ENCODE results near the gene UROD. TPM values are rescaled to one million over a fixed set of nuclear protein-coding genes. Genes with fewer than 3 reads are reported as not detected.

UROD gene
- total and polyA plus RNA-seq, 10 donors: 41.5 to 90.9 (median 67.5) TPM

DNA sequence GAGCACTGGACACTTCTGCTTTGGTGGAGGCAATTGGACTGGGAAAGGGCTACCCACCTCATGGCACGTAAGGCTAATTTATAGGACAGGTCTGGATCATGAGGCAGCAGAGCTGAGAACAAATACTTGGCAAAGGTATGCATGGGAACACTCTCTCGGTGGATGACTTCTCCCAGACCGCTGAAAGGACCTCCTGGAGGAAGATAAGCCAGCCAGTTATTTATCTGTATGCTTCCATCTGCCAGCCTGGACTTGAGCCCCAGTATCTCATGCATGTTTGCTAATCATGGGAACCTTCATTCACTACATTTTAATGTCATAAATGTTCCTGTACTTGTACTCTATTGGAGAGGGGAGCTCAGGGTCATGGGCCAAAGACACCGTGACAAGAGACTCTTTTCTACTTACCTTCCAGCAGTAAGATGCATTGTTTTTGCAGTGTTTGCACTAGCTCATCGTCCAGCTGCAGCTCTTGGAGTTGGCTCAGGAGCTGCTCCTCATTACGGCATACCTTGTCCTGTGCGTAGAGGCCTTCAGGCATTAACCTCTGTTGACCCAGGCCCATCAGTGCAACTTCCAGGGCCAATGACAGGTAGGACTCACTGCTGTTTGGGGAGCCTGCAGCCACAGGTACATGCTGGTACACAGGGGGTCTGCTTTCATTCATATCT is 23.7 kb downstream of the UROD start:
- 83 to 94% (median 93%) methylated on average over 7 of the region's 7 CpGs for WGBS, 5 donors
- DNase-seq: no peak
- Histone ChIP-seq H3K36me3 (peaks cover 0 to 15% (median 0%) of the 10 kb centered on the region in 6 donors), H3K27ac (no peak overlapping the region), H3K9me3 (no peaks in the 10 kb centered on the region), H3K27me3 (replicated peaks in 1 of 7) (no peaks in the 10 kb centered on the region), H3K4me3 (no peak overlapping the region), H3K4me1 (peaks cover 0 to 13% (median 0%) of the 10 kb centered on the region in 6 donors)
- TF ChIP-seq CTCF (IDR thresholded peaks at IDR 0.05 in 8 of 11, conservative IDR thresholded peaks at IDR 0.05 in 3 of 11): no peak
- TF ChIP-seq POLR2AphosphoS5 (IDR thresholded peaks at IDR 0.05): no peak
- no peak for TF ChIP-seq POLR2A (IDR thresholded peaks at IDR 0.05)
- intact Hi-C loops (cut with DNase I; ENCODE audit: low total_unique reads): no loop called here

DNA sequence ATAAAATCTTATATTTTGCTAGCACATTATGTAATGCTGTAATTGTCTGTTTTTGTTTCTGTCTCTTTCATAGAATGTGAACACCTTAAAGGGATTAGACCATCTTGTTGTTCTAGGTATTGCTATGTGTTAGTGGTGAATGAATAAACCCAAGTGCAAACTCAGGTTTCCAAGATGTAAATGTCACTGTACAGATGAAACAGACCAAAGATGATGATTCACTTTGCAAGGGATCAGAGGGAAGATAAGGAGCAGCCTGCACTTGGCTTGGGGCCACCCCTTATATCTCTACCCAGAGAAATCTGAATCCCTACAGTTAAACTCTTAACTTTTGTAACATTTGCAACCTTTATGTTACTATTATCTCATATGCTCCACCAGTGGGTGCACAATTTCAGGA is 25.4 kb downstream of the UROD start:
- no peak for DNase-seq
- peaks cover 0 to 13% (median 0%) of the 10 kb centered on the region in 6 donors for H3K4me1 ChIP-seq
- intact Hi-C loops (cut with DNase I; ENCODE audit: low total_unique reads): no loop called here
- H3K9me3 ChIP-seq: no peaks in the 10 kb centered on the region
- no peak for TF ChIP-seq POLR2A (IDR thresholded peaks at IDR 0.05)
- no peak for TF ChIP-seq POLR2AphosphoS5 (IDR thresholded peaks at IDR 0.05)
- no peak for TF ChIP-seq CTCF (IDR thresholded peaks at IDR 0.05 in 8 of 11, conservative IDR thresholded peaks at IDR 0.05 in 3 of 11)
- peaks cover 0 to 15% (median 0%) of the 10 kb centered on the region in 6 donors for H3K36me3 ChIP-seq
- H3K27ac ChIP-seq: no peak overlapping the region
- H3K27me3 ChIP-seq (replicated peaks in 1 of 7): no peaks in the 10 kb centered on the region
- no peak overlapping the region for H3K4me3 ChIP-seq

- H3K27ac ChIP-seq: no peak overlapping the region
- intact Hi-C loops (cut with DNase I; ENCODE audit: low total_unique reads): no loop called here
- no peak for DNase-seq
- H3K27me3 ChIP-seq (replicated peaks in 1 of 7): no peaks in the 10 kb centered on the region
- H3K4me1 ChIP-seq: peaks cover 0 to 9% (median 0%) of the 10 kb centered on the region in 6 donors
- TF ChIP-seq POLR2AphosphoS5 (IDR thresholded peaks at IDR 0.05) (no peak), POLR2A (IDR thresholded peaks at IDR 0.05) (no peak), CTCF (IDR thresholded peaks at IDR 0.05 in 8 of 11, conservative IDR thresholded peaks at IDR 0.05 in 3 of 11) (no peak)
- WGBS, 5 donors: 81 to 100% (median 90%) methylated on average over 2 of the region's 2 CpGs
- H3K4me3 ChIP-seq: no peak overlapping the region
- peaks cover 0 to 16% (median 0%) of the 10 kb centered on the region in 6 donors for H3K36me3 ChIP-seq
- no peaks in the 10 kb centered on the region for H3K9me3 ChIP-seq
These were observed 26.2 kb downstream of the UROD start for GRCh38 chr1:45038240-45038639.

- TF ChIP-seq POLR2AphosphoS5 (IDR thresholded peaks at IDR 0.05): no peak
- TF ChIP-seq POLR2A (IDR thresholded peaks at IDR 0.05): no peak
- no peak for TF ChIP-seq CTCF (IDR thresholded peaks at IDR 0.05 in 8 of 11, conservative IDR thresholded peaks at IDR 0.05 in 3 of 11)
- Histone ChIP-seq H3K36me3 (peaks cover 0 to 17% (median 0%) of the 10 kb centered on the region in 6 donors), H3K27ac (no peak overlapping the region), H3K4me1 (peaks cover 0 to 3% (median 0%) of the 10 kb centered on the region in 6 donors), H3K9me3 (no peaks in the 10 kb centered on the region), H3K27me3 (replicated peaks in 1 of 7) (no peaks in the 10 kb centered on the region), H3K4me3 (no peak overlapping the region)
- 84 to 90% (median 89%) methylated on average over 4 to 8 of the region's 8 CpGs for WGBS, 5 donors
- intact Hi-C loops (cut with DNase I; ENCODE audit: low total_unique reads): no loop called here
- DNase-seq: no peak
These were observed 26.8 kb downstream of the UROD start for GRCh38 chr1:45038661-45039364.

All from spleen (tissue), 11 donors.